ENCODE data around the gene ARNT2.

ARNT2 gene

GRCh38 chr15:80471881-80472280, 67.7 kb downstream of the ARNT2 start:
- no peaks in the 10 kb centered on the region for H3K4me1 ChIP-seq
- no peak for TF ChIP-seq Cebpa-rat (IDR thresholded peaks at IDR 0.05)

GRCh38 chr15:80473286-80474223, 69.4 kb downstream of the ARNT2 start:
- Histone ChIP-seq H3K4me2 (no peak overlapping the region), H3K9ac (no peak overlapping the region), H3K4me1 (no peaks in the 10 kb centered on the region), H3K9me3 (peaks cover 21% of the 10 kb centered on the region), H4K20me1 (no peaks in the 10 kb centered on the region), H3K4me3 (no peak overlapping the region), H3K27me3 (no peaks in the 10 kb centered on the region), H3K36me3 (peaks cover 40% of the 10 kb centered on the region), H3K27ac (no peak overlapping the region)
- no peak for TF ChIP-seq Cebpa-rat (IDR thresholded peaks at IDR 0.05)

More at GRCh38 chr15:80471881-80472280, 67.7 kb downstream of the ARNT2 start:
- H3K4me2 ChIP-seq: no peak overlapping the region
- no peak overlapping the region for H3K27ac ChIP-seq
- peaks cover 21% of the 10 kb centered on the region for H3K9me3 ChIP-seq
- no peak overlapping the region for H3K9ac ChIP-seq
- H3K27me3 ChIP-seq: no peaks in the 10 kb centered on the region
- H3K4me3 ChIP-seq: no peak overlapping the region
- H4K20me1 ChIP-seq: no peaks in the 10 kb centered on the region
- peaks cover 40% of the 10 kb centered on the region for H3K36me3 ChIP-seq

GRCh38 chr15:80474224-80475215, 70.3 kb downstream of the ARNT2 start:
- no peak for TF ChIP-seq Cebpa-rat (IDR thresholded peaks at IDR 0.05)
- Histone ChIP-seq H3K27ac (no peak overlapping the region), H3K9me3 (peaks cover 21% of the 10 kb centered on the region), H3K4me2 (no peak overlapping the region), H4K20me1 (no peaks in the 10 kb centered on the region), H3K4me1 (no peaks in the 10 kb centered on the region), H3K4me3 (no peak overlapping the region), H3K27me3 (no peaks in the 10 kb centered on the region), H3K9ac (no peak overlapping the region), H3K36me3 (peaks cover 40% of the 10 kb centered on the region)

- H3K4me2 ChIP-seq: no peak overlapping the region
- no peak for TF ChIP-seq Cebpa-rat (IDR thresholded peaks at IDR 0.05)
- peaks cover 32% of the 10 kb centered on the region for H3K36me3 ChIP-seq
These were observed 71.4 kb downstream of the ARNT2 start for GRCh38 chr15:80475572-80475971.

GRCh38 chr15:80476036-80476435, 71.9 kb downstream of the ARNT2 start:
- Histone ChIP-seq H3K27ac (no peak overlapping the region), H3K4me2 (no peak overlapping the region), H4K20me1 (no peaks in the 10 kb centered on the region), H3K27me3 (no peaks in the 10 kb centered on the region), H3K36me3 (peaks cover 28% of the 10 kb centered on the region), H3K4me1 (no peaks in the 10 kb centered on the region), H3K4me3 (no peak overlapping the region), H3K9ac (no peak overlapping the region), H3K9me3 (peaks cover 21% of the 10 kb centered on the region)
- peak; percentile 62; the same call in 1 of the 2 replicates for TF ChIP-seq Cebpa-rat (IDR thresholded peaks at IDR 0.05)

More at GRCh38 chr15:80475572-80475971, 71.4 kb downstream of the ARNT2 start:
- no peaks in the 10 kb centered on the region for H3K27me3 ChIP-seq
- no peaks in the 10 kb centered on the region for H3K4me1 ChIP-seq
- H3K9me3 ChIP-seq: peaks cover 21% of the 10 kb centered on the region
- no peak overlapping the region for H3K4me3 ChIP-seq
- no peak overlapping the region for H3K27ac ChIP-seq
- H4K20me1 ChIP-seq: no peaks in the 10 kb centered on the region
- H3K9ac ChIP-seq: no peak overlapping the region

GRCh38 chr15:80478075-80478474, 73.9 kb downstream of the ARNT2 start:
- no peak for TF ChIP-seq Cebpa-rat (IDR thresholded peaks at IDR 0.05)

GRCh38 chr15:80479191-80479590, 75.0 kb downstream of the ARNT2 start:
- Histone ChIP-seq H3K27ac (no peak overlapping the region), H3K4me2 (no peak overlapping the region), H4K20me1 (no peaks in the 10 kb centered on the region), H3K9me3 (peaks cover 15% of the 10 kb centered on the region), H3K36me3 (peaks cover 25% of the 10 kb centered on the region), H3K4me3 (no peak overlapping the region), H3K27me3 (no peaks in the 10 kb centered on the region), H3K4me1 (no peaks in the 10 kb centered on the region), H3K9ac (no peak overlapping the region)
- no peak for TF ChIP-seq Cebpa-rat (IDR thresholded peaks at IDR 0.05)

More at GRCh38 chr15:80478075-80478474, 73.9 kb downstream of the ARNT2 start:
- Histone ChIP-seq H3K36me3 (peaks cover 20% of the 10 kb centered on the region), H3K9ac (no peak overlapping the region), H3K27me3 (no peaks in the 10 kb centered on the region), H3K4me2 (no peak overlapping the region), H3K4me1 (no peaks in the 10 kb centered on the region), H3K27ac (no peak overlapping the region), H4K20me1 (no peaks in the 10 kb centered on the region), H3K4me3 (no peak overlapping the region), H3K9me3 (peaks cover 21% of the 10 kb centered on the region)

- Histone ChIP-seq H3K4me2 (no peak overlapping the region), H3K36me3 (0 out of 2 replicates have a peak, but pooled peaks cover 14% of the 10 kb centered on the region), H3K27ac (no peak overlapping the region), H3K9ac (no peak overlapping the region), H3K9me3 (peaks cover 4% of the 10 kb centered on the region), H4K20me1 (no peaks in the 10 kb centered on the region), H3K4me1 (no peaks in the 10 kb centered on the region), H3K27me3 (no peaks in the 10 kb centered on the region), H3K4me3 (no peak overlapping the region)
- TF ChIP-seq Cebpa-rat (IDR thresholded peaks at IDR 0.05): no peak
These were observed 76.1 kb downstream of the ARNT2 start for GRCh38 chr15:80480171-80480811.

- H3K4me1 ChIP-seq: no peaks in the 10 kb centered on the region
- H3K9ac ChIP-seq: no peak overlapping the region
- no peaks in the 10 kb centered on the region; the same call in 1 of the 2 replicates for H3K9me3 ChIP-seq
- H3K4me3 ChIP-seq: no peak overlapping the region
- no peak overlapping the region for H3K4me2 ChIP-seq
- no peaks in the 10 kb centered on the region for H4K20me1 ChIP-seq
- H3K27me3 ChIP-seq: no peaks in the 10 kb centered on the region
- H3K36me3 ChIP-seq: 0 out of 2 replicates have a peak, but pooled peaks cover 10% of the 10 kb centered on the region
- TF ChIP-seq Cebpa-rat (IDR thresholded peaks at IDR 0.05): no peak
- no peak overlapping the region for H3K27ac ChIP-seq
These were observed 76.7 kb downstream of the ARNT2 start for GRCh38 chr15:80480909-80481308.
